Measurements from ENCODE around the gene SOX11.
"Not testable (repeated sequence)": the region's sequence is repeated elsewhere in the genome, so short reads cannot be mapped to it uniquely, and the experiment has no call there.

The SOX11 gene

GRCh38 chr2:5691985-5692529 lies at the start of gene SOX11:
Gene SOX11 (plus strand): TSS chr2:5692384. CDS start chr2:5692722, 338 bp downstream.
- no peak for DNase-seq

GRCh38 chr2:5652734-5653133 lies 39.5 kb upstream of the SOX11 start:
- not testable (repeated sequence) for DNase-seq

- DNase-seq: not testable (repeated sequence)
These were observed 38.4 kb upstream of the SOX11 start for GRCh38 chr2:5653756-5654155.

GRCh38 chr2:5657231-5657630 lies 35.0 kb upstream of the SOX11 start:
- DNase-seq: no peak

GRCh38 chr2:5660591-5660990 lies 31.6 kb upstream of the SOX11 start:
- no peak for DNase-seq

- no peak for DNase-seq
These were observed 30.8 kb upstream of the SOX11 start for GRCh38 chr2:5661362-5661761.

- no peak for DNase-seq
These were observed 27.9 kb upstream of the SOX11 start for GRCh38 chr2:5664278-5664681.

GRCh38 chr2:5665066-5665465 lies 27.1 kb upstream of the SOX11 start:
- no peak for DNase-seq

GRCh38 chr2:5666798-5667197 lies 25.4 kb upstream of the SOX11 start:
- DNase-seq: no peak

- DNase-seq: not testable (repeated sequence)
These were observed 24.5 kb upstream of the SOX11 start for GRCh38 chr2:5667655-5668054.

- DNase-seq: no peak
These were observed 23.4 kb upstream of the SOX11 start for GRCh38 chr2:5668682-5669250.

GRCh38 chr2:5672749-5673144 lies 19.4 kb upstream of the SOX11 start:
- no peak for DNase-seq

- DNase-seq: no peak
These were observed 18.8 kb upstream of the SOX11 start for GRCh38 chr2:5673145-5674025.

GRCh38 chr2:5674026-5674340 lies 18.2 kb upstream of the SOX11 start:
- no peak for DNase-seq

- no peak for DNase-seq
These were observed 15.1 kb upstream of the SOX11 start for GRCh38 chr2:5677133-5677532.

- no peak for DNase-seq
These were observed 8.7 kb upstream of the SOX11 start for GRCh38 chr2:5683471-5683870.

GRCh38 chr2:5685225-5685624 lies 7.0 kb upstream of the SOX11 start:
- DNase-seq: no peak

GRCh38 chr2:5686068-5686467 lies 6.1 kb upstream of the SOX11 start:
- no peak for DNase-seq

GRCh38 chr2:5686536-5686935 lies 5.6 kb upstream of the SOX11 start:
- DNase-seq: no peak

- no peak for DNase-seq
These were observed 2.4 kb upstream of the SOX11 start for GRCh38 chr2:5689750-5690149.

- no peak for DNase-seq
These were observed 1.9 kb upstream of the SOX11 start for GRCh38 chr2:5690286-5690685.

GRCh38 chr2:5690718-5691220 lies 1.4 kb upstream of the SOX11 start:
- DNase-seq: no peak

GRCh38 chr2:5691221-5691984 lies 781 bp upstream of the SOX11 start:
- no peak for DNase-seq

All from Kasumi-1 (cell line).